Chondrocyte (in vitro differentiated cells): Measurements from ENCODE around the gene TXNRD3. TPM values are rescaled to one million over a fixed set of nuclear protein-coding genes. Genes with fewer than 3 reads are reported as not detected.

Source experiments
- DNase-seq: peaks from one replicate; pipeline ENCODE4 v3.0.0; 2021; ENCODE audit warnings: mixed read lengths, low spot score
- H3K27ac Mint-ChIP-seq: one replicate; pipeline ENCODE4 v1.8.0; 2021; ENCODE audit warnings: mild to moderate bottlenecking, moderate library complexity, mixed read lengths; ENCODE audit not compliant: unreplicated experiment
- H3K27me3 Mint-ChIP-seq: 2 replicates; pipeline ENCODE4 v1.8.0; 2021; ENCODE audit warnings: low read depth, mixed read lengths
- H3K36me3 Mint-ChIP-seq: 2 replicates; pipeline ENCODE4 v1.8.0; 2021; ENCODE audit warnings: low read depth, mixed read lengths
- H3K4me1 Mint-ChIP-seq: 2 replicates; pipeline ENCODE4 v1.8.0; 2021; ENCODE audit warnings: low read depth, mild to moderate bottlenecking, mixed read lengths
- H3K4me3 Mint-ChIP-seq: one replicate; pipeline ENCODE4 v1.8.0; 2021; ENCODE audit warnings: mild to moderate bottlenecking, moderate library complexity, mixed read lengths; ENCODE audit not compliant: unreplicated experiment
- H3K9me3 Mint-ChIP-seq: 2 replicates; pipeline ENCODE4 v1.8.0; 2021; ENCODE audit warnings: low read depth, mixed read lengths
- total RNA-seq: library from RNA; stranded (reverse); gene quantifications from 3 replicates; pipeline ENCODE4 v1.2.1, GENCODE V29; 2021
- TF ChIP-seq, protein P1 (sequence below): fragments of 200-600 bp; sonication (generic); IDR thresholded peaks from 2 replicates; pipeline ENCODE4 v1.5.0; 2021; ENCODE audit warnings: antibody characterized with exemption, mild to moderate bottlenecking, moderate library complexity

The TXNRD3 gene
- total RNA-seq, 1 donor from 2014 or later: 14.2 TPM

GRCh38 chr3:126672340-126672739 is 17.4 kb upstream of the TXNRD3 start:
- H3K4me3 Mint-ChIP-seq: no peak overlapping the region
- peaks cover 2% of the 10 kb centered on the region for H3K36me3 Mint-ChIP-seq
- H3K27me3 Mint-ChIP-seq: peaks cover 24% of the 10 kb centered on the region
- peaks cover 10% of the 10 kb centered on the region for H3K9me3 Mint-ChIP-seq
- H3K27ac Mint-ChIP-seq: no peak overlapping the region
- DNase-seq: no peak
- H3K4me1 Mint-ChIP-seq: no peaks in the 10 kb centered on the region
- TF ChIP-seq, protein P1, sequence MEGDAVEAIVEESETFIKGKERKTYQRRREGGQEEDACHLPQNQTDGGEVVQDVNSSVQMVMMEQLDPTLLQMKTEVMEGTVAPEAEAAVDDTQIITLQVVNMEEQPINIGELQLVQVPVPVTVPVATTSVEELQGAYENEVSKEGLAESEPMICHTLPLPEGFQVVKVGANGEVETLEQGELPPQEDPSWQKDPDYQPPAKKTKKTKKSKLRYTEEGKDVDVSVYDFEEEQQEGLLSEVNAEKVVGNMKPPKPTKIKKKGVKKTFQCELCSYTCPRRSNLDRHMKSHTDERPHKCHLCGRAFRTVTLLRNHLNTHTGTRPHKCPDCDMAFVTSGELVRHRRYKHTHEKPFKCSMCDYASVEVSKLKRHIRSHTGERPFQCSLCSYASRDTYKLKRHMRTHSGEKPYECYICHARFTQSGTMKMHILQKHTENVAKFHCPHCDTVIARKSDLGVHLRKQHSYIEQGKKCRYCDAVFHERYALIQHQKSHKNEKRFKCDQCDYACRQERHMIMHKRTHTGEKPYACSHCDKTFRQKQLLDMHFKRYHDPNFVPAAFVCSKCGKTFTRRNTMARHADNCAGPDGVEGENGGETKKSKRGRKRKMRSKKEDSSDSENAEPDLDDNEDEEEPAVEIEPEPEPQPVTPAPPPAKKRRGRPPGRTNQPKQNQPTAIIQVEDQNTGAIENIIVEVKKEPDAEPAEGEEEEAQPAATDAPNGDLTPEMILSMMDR: no peak

DNA sequence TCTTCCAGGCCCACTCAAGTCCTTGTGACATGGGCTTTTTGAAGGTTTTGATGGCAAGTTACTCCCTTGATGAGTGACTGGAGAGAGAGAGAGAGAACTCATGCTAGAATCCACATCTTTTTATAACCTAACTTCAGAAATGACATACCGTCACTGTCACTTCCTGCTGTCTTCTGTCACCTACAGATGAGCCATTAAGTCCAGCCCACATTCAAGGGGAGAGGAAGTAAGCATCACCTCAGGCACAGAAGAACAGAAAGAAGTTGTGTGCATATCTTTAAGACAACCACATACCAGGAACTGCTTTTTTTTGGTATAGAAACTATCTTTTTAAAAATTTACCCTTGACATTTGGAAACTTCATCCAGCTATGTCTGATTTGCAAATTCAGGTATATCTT is 16.6 kb upstream of the TXNRD3 start:
- H3K36me3 Mint-ChIP-seq: peaks cover 2% of the 10 kb centered on the region
- H3K27me3 Mint-ChIP-seq: peaks cover 19% of the 10 kb centered on the region
- peaks cover 10% of the 10 kb centered on the region for H3K9me3 Mint-ChIP-seq
- no peaks in the 10 kb centered on the region for H3K4me1 Mint-ChIP-seq
- DNase-seq: no peak
- TF ChIP-seq, protein P1: no peak
- no peak overlapping the region for H3K4me3 Mint-ChIP-seq
- no peak overlapping the region for H3K27ac Mint-ChIP-seq

DNA sequence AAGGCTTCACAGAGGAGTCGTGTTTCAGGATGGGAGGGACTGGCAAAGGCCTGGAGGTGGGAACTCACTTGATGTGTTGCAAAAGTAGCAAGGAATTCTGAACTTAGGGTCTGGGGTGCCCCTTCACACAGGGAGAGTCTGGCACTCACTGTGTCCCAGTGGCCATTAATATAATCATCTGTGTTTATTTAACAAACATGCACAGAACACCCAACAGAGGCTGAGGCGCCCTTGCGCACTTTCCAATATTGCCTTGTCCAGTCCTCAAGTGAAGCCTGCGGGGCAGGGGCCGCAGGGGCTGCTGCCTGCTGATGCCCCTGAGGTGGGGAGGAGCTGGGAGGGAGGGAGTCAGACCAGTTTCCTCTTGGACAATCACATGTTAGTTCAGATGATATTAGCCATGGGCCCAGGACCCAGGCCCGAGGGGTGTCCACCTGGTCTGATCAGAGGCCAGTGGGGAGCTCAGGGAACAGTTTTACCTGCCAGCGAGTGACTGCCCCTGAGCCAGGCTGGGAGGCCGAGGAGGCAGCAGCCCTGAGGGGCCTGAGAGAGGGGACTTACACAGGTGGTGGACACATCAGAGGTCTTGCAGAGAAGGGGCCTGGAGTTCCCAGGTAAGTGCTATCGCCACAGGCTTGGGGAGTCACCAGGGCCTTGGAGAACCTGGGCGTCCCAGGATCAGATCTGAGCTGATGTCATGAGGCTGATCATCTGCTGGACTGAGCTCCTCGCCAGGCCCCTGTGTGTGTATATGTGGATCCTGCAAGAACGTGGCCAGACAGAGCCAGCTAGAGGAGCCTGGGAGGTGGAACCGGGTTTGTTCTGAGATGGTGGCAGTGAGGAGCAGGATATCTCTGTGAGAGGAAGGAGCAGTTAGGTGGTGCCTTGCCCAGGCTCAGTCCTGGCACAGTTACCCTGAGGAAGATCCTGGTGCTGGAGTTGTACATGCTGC is 13.8 kb upstream of the TXNRD3 start:
- Mint-ChIP-seq H3K4me1 (no peaks in the 10 kb centered on the region), H3K27ac (no peak overlapping the region), H3K4me3 (no peak overlapping the region), H3K9me3 (peaks cover under 1% of the 10 kb centered on the region), H3K36me3 (no peaks in the 10 kb centered on the region), H3K27me3 (peaks cover 16% of the 10 kb centered on the region)
- no peak for DNase-seq
- TF ChIP-seq, protein P1: no peak

DNA sequence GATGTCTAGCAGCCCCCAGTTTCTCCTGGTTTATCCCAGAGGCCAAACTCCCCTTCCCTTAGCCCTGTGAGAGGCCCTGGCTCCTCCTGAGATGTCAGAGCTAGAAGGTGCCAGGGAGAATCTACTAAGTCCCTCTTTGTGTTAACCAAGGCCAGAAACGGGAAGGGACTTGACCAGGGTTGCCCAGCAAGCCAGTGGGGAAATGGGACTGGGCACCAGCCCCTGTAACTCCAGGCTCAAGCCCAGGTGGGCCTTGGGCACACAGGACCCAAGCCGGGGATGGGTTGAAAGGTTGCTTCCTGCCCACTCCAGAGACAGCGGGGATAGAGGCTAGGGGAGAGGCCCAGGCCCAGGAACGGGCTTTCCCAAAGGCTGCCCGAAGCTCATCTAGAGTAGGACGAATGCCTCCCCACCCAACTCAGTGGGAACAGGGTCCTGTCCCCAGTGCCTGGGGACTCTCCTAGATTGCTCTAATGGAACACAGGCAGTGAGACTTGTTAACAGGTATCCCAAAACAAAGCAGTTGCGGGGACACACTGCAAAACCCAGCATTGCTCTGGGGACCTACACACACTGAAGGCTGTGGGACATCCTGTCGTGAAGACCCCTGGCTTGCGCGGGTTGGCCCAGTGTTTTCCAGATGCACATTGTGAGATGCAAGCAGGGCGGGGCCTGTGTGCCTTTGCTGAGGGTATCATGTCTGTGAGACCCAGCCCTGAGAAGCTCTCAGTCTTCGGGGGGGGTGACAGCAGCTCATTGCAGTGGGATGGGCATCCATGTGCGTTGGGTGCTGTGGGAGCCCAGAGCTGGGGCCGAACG is 12.9 kb upstream of the TXNRD3 start:
- no peak overlapping the region for H3K27ac Mint-ChIP-seq
- TF ChIP-seq, protein P1: no peak
- no peak for DNase-seq
- H3K4me1 Mint-ChIP-seq: no peaks in the 10 kb centered on the region
- H3K36me3 Mint-ChIP-seq: no peaks in the 10 kb centered on the region
- H3K4me3 Mint-ChIP-seq: no peak overlapping the region
- no peaks in the 10 kb centered on the region for H3K9me3 Mint-ChIP-seq
- peaks cover 21% of the 10 kb centered on the region for H3K27me3 Mint-ChIP-seq
